Neural cell (in vitro differentiated cells): Measurements from ENCODE around the gene CDYL.

ENCODE experiments used
- CTCF ChIP-seq: fragments of 450-650 bp; IDR thresholded peaks from 2 replicates; pipeline ENCODE4 v1.5.1; 2014; ENCODE audit warnings: antibody characterized with exemption, mild to moderate bottlenecking, moderate library complexity; ENCODE audit not compliant: poor library complexity, severe bottlenecking
- EZH2 ChIP-seq: fragments of 200-600, 300-800 bp; shearing (Covaris generic), sonication (generic); IDR thresholded peaks from 2 replicates; pipeline ENCODE4 v1.6.1; 2014; ENCODE audit warnings: antibody characterized with exemption, low read length, borderline replicate concordance, mild to moderate bottlenecking; ENCODE audit not compliant: insufficient read depth, poor library complexity, severe bottlenecking
- POLR2AphosphoS5 ChIP-seq: IDR thresholded peaks from 2 replicates; pipeline ENCODE4 v1.6.1; 2012

- TF ChIP-seq EZH2 = no peak
- TF ChIP-seq CTCF = no peak
- TF ChIP-seq POLR2AphosphoS5 = no peak
These were observed 140.9 kb downstream of the CDYL start for GRCh38 chr6:4916954-4917561.
